ENCODE results near the gene PAPOLB.

GRCh38 chr7:4884164-4884563, 22.3 kb upstream of the PAPOLB start:
- no peak for TF ChIP-seq MXI1 (IDR thresholded peaks at IDR 0.05; ENCODE audit: borderline replicate concordance, low read depth, low read length)
- TF ChIP-seq CTCF (conservative IDR thresholded peaks at IDR 0.05; ENCODE audit: low read depth, low read length) = no peak
- no peak for TF ChIP-seq RAD21 (IDR thresholded peaks at IDR 0.05; ENCODE audit: low read length)
- no peak for TF ChIP-seq CHD1 (IDR thresholded peaks at IDR 0.05; ENCODE audit: low read depth, low read length)
- TF ChIP-seq POLR2A (IDR thresholded peaks at IDR 0.05; ENCODE audit: low read depth, low read length) = no peak
- no peak for TF ChIP-seq NFE2L2 (IDR thresholded peaks at IDR 0.05; ENCODE audit: low read depth, low read length)
- no peak for TF ChIP-seq USF2 (IDR thresholded peaks at IDR 0.05; ENCODE audit: low read depth, low read length)
- no peak for TF ChIP-seq ELK1 (IDR thresholded peaks at IDR 0.05; ENCODE audit: borderline replicate concordance, low read depth, low read length)
